ENCODE data around the gene KCTD1. TPM values are rescaled to one million over a fixed set of nuclear protein-coding genes. Genes with fewer than 3 reads are reported as not detected.

The KCTD1 gene
- total RNA-seq, 1 donor from 2014 or later = 40.2 TPM

DNA sequence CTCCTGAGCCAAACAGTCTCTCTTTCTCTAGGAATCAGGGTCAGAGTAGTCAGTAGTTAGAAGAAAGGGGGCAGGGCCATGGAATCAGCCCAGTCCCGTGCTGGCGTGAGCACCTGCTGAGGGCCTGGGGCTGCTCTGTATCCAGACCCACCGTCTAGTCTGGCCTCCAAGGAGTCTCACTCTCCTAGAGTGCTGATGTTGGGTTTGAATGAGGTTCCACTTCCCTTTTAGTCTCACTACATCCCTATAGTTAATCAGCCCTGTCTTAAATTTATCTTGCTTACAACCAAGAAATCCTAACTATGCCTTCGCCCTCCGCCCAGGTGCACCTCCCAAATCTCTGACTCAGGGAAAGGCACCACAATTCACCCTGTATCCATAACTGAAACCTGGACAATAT lies 13.4 kb upstream of the KCTD1 start:
- H3K4me3 ChIP-seq (ENCODE audit: low read depth, low read length) = no peak overlapping the region
- TF ChIP-seq, protein P1, sequence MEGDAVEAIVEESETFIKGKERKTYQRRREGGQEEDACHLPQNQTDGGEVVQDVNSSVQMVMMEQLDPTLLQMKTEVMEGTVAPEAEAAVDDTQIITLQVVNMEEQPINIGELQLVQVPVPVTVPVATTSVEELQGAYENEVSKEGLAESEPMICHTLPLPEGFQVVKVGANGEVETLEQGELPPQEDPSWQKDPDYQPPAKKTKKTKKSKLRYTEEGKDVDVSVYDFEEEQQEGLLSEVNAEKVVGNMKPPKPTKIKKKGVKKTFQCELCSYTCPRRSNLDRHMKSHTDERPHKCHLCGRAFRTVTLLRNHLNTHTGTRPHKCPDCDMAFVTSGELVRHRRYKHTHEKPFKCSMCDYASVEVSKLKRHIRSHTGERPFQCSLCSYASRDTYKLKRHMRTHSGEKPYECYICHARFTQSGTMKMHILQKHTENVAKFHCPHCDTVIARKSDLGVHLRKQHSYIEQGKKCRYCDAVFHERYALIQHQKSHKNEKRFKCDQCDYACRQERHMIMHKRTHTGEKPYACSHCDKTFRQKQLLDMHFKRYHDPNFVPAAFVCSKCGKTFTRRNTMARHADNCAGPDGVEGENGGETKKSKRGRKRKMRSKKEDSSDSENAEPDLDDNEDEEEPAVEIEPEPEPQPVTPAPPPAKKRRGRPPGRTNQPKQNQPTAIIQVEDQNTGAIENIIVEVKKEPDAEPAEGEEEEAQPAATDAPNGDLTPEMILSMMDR (conservative IDR thresholded peaks at IDR 0.05; ENCODE audit: low read depth, low read length) = no peak
- DNase-seq (ENCODE audit: low read depth) = no peak

DNA sequence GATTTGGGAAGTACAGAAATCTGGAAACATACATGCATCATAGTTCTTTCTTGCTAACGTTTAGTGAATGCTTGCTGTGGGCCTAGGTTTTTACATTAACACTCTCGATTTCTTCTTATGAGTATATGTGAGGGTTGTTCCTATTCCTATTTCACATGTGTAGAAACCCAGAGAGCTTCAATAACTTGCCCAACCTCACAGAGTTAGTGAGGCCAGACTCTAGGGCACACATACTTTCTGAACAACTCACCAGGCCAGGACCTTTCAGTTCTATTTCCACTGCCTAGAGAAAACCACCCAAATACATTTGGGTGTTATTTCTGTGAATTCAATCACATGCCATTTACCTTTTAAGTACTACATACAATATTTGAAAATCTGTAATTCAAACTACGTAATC lies 8.2 kb upstream of the KCTD1 start:
- TF ChIP-seq, protein P1 (conservative IDR thresholded peaks at IDR 0.05; ENCODE audit: low read depth, low read length) = no peak
- no peak overlapping the region for H3K4me3 ChIP-seq (ENCODE audit: low read depth, low read length)
- no peak for DNase-seq (ENCODE audit: low read depth)

DNA sequence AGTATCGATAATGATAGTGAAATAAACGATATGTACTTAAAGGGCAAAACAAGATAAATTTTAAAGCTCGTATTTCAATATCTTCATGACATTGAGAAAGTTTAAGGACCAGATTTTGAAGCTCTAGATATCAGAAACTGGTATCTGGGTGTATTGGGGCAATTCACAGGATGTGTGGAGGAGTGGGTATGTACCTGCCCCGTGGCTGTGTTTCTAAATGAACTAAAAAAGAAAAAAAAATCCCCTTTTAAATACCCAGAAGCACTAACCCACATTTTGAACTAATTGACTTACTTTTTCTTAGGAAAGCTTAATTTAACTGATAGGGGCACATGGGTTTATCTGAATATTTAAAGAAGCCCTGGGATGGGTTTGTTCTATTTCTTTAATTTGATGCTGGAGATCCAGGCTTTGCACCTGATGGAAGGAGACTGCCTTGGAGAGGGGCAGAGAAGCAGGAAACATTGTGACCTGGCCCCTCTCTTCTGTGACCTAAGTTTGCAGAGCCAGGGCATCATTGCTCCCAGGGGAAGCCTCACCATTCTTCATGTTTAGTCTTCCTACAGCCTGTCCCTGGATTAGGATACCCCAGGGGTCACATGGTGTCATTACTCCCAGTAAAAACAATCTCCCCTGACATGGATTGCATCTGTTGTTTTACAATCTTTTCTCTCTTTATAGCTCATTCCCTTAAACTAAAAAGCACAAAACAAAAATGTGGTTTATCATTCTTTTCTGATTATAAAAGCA lies 7.6 kb upstream of the KCTD1 start:
- TF ChIP-seq, protein P1 (conservative IDR thresholded peaks at IDR 0.05; ENCODE audit: low read depth, low read length) = no peak
- no peak for DNase-seq (ENCODE audit: low read depth)
- H3K4me3 ChIP-seq (ENCODE audit: low read depth, low read length) = no peak overlapping the region

DNA sequence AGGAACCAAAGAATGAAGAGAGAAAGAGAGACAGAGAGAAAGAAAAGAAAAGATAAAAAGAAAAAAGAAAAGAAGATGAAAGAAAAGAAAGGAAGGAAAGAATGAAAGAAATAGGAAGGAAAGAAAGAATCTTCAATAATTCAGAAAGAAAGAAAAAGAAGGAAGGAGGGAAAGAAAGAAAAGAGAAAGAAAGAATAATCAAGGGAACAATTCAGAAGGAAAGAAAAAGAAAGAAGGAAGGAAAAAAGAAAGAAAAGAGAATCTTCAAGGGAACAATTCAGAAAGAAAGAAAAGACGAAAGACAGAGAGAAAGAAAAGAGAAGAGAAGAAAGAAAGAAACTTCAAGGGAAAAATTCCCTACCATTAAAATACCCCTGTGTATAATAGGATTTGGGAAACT lies 5.6 kb upstream of the KCTD1 start:
- no peak for DNase-seq (ENCODE audit: low read depth)
- TF ChIP-seq, protein P1 (conservative IDR thresholded peaks at IDR 0.05; ENCODE audit: low read depth, low read length) = no peak
- H3K4me3 ChIP-seq (ENCODE audit: low read depth, low read length) = no peak overlapping the region

DNA sequence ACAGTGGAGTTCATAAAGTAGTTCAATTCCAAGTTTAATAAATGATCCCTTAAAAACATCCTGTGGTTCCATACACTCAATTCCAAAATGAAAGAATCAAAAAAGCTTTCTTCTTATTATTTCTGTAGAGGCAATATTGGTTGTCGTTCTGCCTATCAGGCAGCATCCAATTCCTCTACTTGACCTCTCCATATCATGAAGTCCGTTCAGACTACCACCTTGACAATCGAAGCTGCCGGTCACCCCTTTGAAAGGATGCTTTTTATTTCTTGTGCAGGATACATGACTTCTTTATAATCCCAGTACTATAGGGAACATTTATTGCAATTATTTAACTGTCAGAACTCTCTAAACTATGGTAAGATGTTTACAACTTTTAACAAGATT lies 3.3 kb upstream of the KCTD1 start:
- no peak overlapping the region for H3K4me3 ChIP-seq (ENCODE audit: low read depth, low read length)
- no peak for DNase-seq (ENCODE audit: low read depth)
- TF ChIP-seq, protein P1 (conservative IDR thresholded peaks at IDR 0.05; ENCODE audit: low read depth, low read length) = no peak

DNA sequence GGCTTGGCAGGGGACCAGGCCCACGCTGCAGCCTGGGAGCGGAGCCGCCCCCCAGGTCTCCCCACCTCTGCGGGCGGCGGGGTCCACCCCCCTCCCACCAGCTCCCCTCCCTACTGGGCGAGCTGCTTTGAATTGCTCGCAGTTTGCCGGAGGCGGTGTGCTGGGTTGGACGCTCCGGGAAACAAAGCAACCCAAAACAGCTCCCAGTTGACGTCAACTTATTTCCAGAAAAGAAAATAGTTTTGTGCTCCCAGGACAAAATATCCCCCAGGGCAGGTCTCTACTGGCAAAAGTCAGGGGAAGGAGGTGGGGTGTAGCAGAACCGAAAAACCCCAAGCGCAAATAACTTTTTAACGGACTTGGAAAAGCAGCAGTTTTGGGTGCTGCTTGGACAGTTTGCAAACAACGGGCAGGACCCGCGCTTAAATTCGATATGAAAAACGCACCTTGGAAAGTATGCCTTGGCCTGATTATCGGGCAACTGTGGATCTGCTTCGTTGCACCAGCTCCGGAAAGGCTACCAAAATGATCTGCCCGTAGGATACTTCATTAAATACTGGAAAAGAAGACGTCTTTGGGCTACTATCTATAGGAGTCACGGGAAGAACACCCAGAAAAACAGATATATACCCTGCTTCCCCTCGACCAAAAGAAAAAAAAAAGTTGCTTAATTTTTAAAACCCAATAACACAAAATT lies 2.8 kb upstream of the KCTD1 start:
- TF ChIP-seq, protein P1 (conservative IDR thresholded peaks at IDR 0.05; ENCODE audit: low read depth, low read length) = no peak
- no peak for DNase-seq (ENCODE audit: low read depth)
- peak overlapping the region; percentile 70 for H3K4me3 ChIP-seq (ENCODE audit: low read depth, low read length)
